HG03571 (cell line): ENCODE data around the gene PALD1.
"Not testable (repeated sequence)": the region's sequence is repeated elsewhere in the genome, so short reads cannot be mapped to it uniquely, and the experiment has no call there.

ENCODE experiments used
- ATAC-seq: cut with Tn5 transposase; IDR thresholded peaks from one replicate; pipeline ENCODE4 v1.9.1; 2021; ENCODE audit not compliant: unreplicated experiment

Gene PALD1

GRCh38 chr10:70602665-70603448 is 124.3 kb downstream of the PALD1 start, which contains the start of gene PRF1:
Gene PRF1, minus strand, starts transcription at chr10:70602741. Its CDS starts 1,839 bp downstream, at chr10:70600902.
- no peak for ATAC-seq

- ATAC-seq: no peak
Observed at GRCh38 chr10:70603449-70603801, 124.9 kb downstream of the PALD1 start.

GRCh38 chr10:70604106-70604505 is 125.5 kb downstream of the PALD1 start:
- ATAC-seq: no peak

- ATAC-seq: no peak
Observed at GRCh38 chr10:70605161-70605560, 126.6 kb downstream of the PALD1 start.

- ATAC-seq: no peak
Observed at GRCh38 chr10:70607936-70608335, 129.4 kb downstream of the PALD1 start.

- no peak for ATAC-seq
Observed at GRCh38 chr10:70613941-70614340, 135.4 kb downstream of the PALD1 start.

- ATAC-seq: not testable (repeated sequence)
Observed at GRCh38 chr10:70614364-70614763, 135.8 kb downstream of the PALD1 start.

GRCh38 chr10:70615211-70615610 is 136.6 kb downstream of the PALD1 start:
- no peak for ATAC-seq

- ATAC-seq: no peak
Observed at GRCh38 chr10:70615784-70616522, 137.4 kb downstream of the PALD1 start.

- no peak for ATAC-seq
Observed at GRCh38 chr10:70616761-70617160, 138.2 kb downstream of the PALD1 start.
